Vagina (tissue), 2 donors: ENCODE measurements around the gene FNDC5. TPM values are rescaled to one million over a fixed set of nuclear protein-coding genes. Genes with fewer than 3 reads are reported as not detected.

Experiments
- DNase-seq, 2 donors: peaks; one replicate each; pipeline ENCODE4 v3.0.0-alpha.2; 2017; ENCODE audit errors: extremely low spot score in 2 of 2
- H3K27ac ChIP-seq: fragments of 200-600 bp; sonication (generic); one replicate; pipeline ENCODE4 v1.5.1; 2019
- H3K27me3 ChIP-seq: fragments of 200-600 bp; sonication (generic); one replicate; pipeline ENCODE4 v1.5.1; 2019
- H3K36me3 ChIP-seq, 2 donors: fragments of 200-600 bp; sonication (generic); one replicate each; pipeline ENCODE4 v1.5.1; 2017 to 2019
- H3K4me1 ChIP-seq: fragments of 200-600 bp; sonication (generic); one replicate; pipeline ENCODE4 v1.5.1; 2019
- H3K4me3 ChIP-seq, 2 donors: fragments of 200-600 bp; sonication (generic); 1 replicate in 1 of 2; 2 replicates in 1 of 2; pipeline ENCODE4 v1.5.1; 2016 to 2019
- H3K9me3 ChIP-seq: fragments of 200-600 bp; sonication (generic); one replicate; pipeline ENCODE4 v1.5.1; 2019
- POLR2A ChIP-seq, 2 donors: fragments of 450-650 bp; IDR thresholded peaks; one replicate each; pipeline ENCODE4 v1.6.1; 2017; ENCODE audit warnings: antibody characterized with exemption in 2 of 2, mild to moderate bottlenecking in 2 of 2, moderate library complexity in 2 of 2
- POLR2AphosphoS5 ChIP-seq, 2 donors: sonication (generic); formaldehyde crosslinking; IDR thresholded peaks; one replicate each; pipeline ENCODE4 v1.9.0; 2017; ENCODE audit warnings: antibody characterized with exemption in 2 of 2, mild to moderate bottlenecking in 2 of 2, low read depth in 1 of 2; ENCODE audit not compliant: insufficient read depth in 1 of 2
- intact Hi-C: fragments of 100-400 bp; cut with DNase I; formaldehyde crosslinking; loops from one replicate; pipeline ENCODE4 v1.15.1; 2023
- total RNA-seq: library from RNA; depleted of rRNA; stranded (reverse); fragments of >200 nt; gene quantifications from one replicate; pipeline ENCODE4 v1.2.3, GENCODE V29; 2016
- TF ChIP-seq, protein P1 (sequence below), 3 experiments: fragments of 450-650 bp in 2 of 3; fragments of 200-600 bp in 1 of 3; sonication (generic) in 1 of 3; IDR thresholded peaks; one replicate each; pipeline ENCODE4 v1.5.1; 2017 to 2019; ENCODE audit warnings: antibody characterized with exemption in 3 of 3, mild to moderate bottlenecking in 2 of 3, moderate library complexity in 2 of 3

FNDC5 gene
- total RNA-seq, 1 donor from 2014 or later = 4.7 TPM

DNA sequence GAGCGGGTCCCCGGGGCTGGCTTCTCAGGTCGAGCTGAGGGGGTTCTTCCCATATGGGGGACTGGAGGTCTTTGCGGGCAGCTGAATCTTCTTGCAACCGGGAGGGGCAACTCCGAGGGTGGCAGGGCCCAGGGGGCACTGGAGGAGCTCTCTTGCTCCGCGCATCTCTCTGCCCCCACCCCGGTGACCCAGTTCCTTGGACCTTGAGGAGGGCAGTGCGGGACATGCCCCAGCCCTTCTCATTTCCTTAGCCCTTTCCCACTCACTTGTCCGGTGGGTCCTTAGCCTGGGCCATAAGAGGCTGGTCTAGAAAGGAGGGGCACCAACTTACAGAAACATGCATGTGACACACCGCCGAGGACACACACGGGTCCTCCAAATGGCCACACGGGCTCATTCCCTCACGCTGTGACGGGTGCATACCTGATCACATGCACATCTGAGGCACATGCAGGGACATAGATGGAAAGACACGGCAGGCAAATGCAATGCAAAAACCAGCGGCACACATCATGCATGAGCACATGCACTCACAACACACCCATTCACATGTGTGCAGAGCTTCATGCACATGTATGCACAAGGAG lies 16.2 kb upstream of the FNDC5 start:
- Histone ChIP-seq H3K36me3 (no peaks in the 10 kb centered on the region), H3K4me1 (peaks cover 12% of the 10 kb centered on the region), H3K27me3 (peaks cover 8% of the 10 kb centered on the region), H3K27ac (no peak overlapping the region), H3K4me3 (no peak overlapping the region), H3K9me3 (no peaks in the 10 kb centered on the region)
- DNase-seq = no peak
- intact Hi-C loops = no loop called here
- TF ChIP-seq POLR2AphosphoS5 (IDR thresholded peaks at IDR 0.05; ENCODE audit: insufficient read depth in 1 of 2, low read depth in 1 of 2) (no peak), POLR2A (IDR thresholded peaks at IDR 0.05) (no peak)
- TF ChIP-seq, protein P1, sequence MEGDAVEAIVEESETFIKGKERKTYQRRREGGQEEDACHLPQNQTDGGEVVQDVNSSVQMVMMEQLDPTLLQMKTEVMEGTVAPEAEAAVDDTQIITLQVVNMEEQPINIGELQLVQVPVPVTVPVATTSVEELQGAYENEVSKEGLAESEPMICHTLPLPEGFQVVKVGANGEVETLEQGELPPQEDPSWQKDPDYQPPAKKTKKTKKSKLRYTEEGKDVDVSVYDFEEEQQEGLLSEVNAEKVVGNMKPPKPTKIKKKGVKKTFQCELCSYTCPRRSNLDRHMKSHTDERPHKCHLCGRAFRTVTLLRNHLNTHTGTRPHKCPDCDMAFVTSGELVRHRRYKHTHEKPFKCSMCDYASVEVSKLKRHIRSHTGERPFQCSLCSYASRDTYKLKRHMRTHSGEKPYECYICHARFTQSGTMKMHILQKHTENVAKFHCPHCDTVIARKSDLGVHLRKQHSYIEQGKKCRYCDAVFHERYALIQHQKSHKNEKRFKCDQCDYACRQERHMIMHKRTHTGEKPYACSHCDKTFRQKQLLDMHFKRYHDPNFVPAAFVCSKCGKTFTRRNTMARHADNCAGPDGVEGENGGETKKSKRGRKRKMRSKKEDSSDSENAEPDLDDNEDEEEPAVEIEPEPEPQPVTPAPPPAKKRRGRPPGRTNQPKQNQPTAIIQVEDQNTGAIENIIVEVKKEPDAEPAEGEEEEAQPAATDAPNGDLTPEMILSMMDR (IDR thresholded peaks at IDR 0.05) = no peak

DNA sequence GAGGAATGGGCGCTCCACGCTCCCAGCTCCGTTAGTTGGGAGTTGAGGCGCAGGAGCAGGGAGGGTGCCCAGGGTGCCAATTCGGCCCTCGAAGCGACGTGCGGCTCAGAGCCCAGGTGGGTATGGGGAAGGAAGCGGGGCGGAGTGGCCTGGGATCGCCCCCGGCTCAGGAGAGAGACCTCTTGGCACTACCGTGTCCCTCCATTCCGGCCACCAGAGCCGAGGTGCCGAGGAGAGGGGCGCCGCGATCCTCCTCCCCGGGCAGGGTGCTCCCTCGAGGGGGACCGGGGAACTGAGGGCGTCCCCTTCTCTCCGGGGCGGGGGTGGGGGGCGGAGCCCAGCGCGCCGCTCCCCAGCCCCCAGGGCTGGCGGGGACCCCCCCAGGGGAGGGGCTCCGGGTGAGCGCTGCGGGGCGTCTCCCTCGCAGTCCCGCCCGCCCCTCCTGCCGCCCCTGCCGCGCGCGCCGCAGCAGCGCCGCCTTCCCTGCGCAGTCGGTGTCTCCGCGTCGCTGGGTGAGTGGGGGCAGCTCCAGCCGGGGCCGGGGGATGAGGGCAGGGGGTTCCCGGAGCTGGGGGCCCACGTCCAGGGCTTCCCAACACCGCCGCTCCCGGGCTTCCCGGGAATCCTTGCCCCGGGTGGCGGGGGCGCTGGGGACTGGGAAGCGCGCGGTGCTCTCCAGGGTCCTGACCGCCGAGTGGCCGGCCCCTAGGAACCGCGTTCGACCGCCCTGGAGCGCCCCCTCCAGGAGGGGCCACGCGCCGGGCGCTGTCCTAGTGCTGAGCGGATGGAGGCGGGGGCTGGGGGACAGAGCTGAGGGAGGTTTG lies 15.5 kb upstream of the FNDC5 start, which contains the start of gene HPCA:
Gene HPCA (plus strand): TSS at position 488 of the 824 bp plus-strand sequence. CDS start 2,408 bp downstream, outside the sequence.
- TF ChIP-seq, protein P1 (IDR thresholded peaks at IDR 0.05) = no peak
- no peak for TF ChIP-seq POLR2A (IDR thresholded peaks at IDR 0.05)
- no peak for TF ChIP-seq POLR2AphosphoS5 (IDR thresholded peaks at IDR 0.05; ENCODE audit: insufficient read depth in 1 of 2, low read depth in 1 of 2)
- peaks cover 8% of the 10 kb centered on the region for H3K27me3 ChIP-seq
- H3K4me1 ChIP-seq = peaks cover 12% of the 10 kb centered on the region
- H3K4me3 ChIP-seq = no peak within 1 kb of the TSS
- no peaks in the 10 kb centered on the region for H3K9me3 ChIP-seq
- no peak for DNase-seq
- no peaks in the 10 kb centered on the region for H3K36me3 ChIP-seq
- no peak within 1 kb of the TSS for H3K27ac ChIP-seq
- intact Hi-C loops = no loop called here

DNA sequence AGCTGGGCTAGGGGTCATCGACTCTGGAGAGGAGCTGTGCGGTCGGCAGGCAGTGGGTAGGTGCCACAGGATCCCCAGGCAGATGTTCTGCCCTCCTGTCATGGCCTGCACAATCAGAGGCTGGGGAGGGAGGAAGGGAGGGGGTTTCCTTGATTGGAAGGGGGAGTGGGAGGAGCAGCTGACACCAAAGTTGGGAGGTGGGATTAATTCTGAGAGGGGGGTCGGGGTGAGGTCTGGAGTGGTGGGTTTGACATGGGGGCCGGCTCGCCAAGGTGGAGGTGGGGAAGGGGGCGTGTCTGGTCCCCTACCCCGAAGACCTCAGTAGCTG lies 14.9 kb upstream of the FNDC5 start:
- peaks cover 12% of the 10 kb centered on the region for H3K4me1 ChIP-seq
- H3K27ac ChIP-seq = no peak overlapping the region
- H3K36me3 ChIP-seq = no peaks in the 10 kb centered on the region
- TF ChIP-seq, protein P1 (IDR thresholded peaks at IDR 0.05) = no peak
- TF ChIP-seq POLR2A (IDR thresholded peaks at IDR 0.05) (no peak), POLR2AphosphoS5 (IDR thresholded peaks at IDR 0.05; ENCODE audit: insufficient read depth in 1 of 2, low read depth in 1 of 2) (no peak)
- H3K27me3 ChIP-seq = peaks cover 8% of the 10 kb centered on the region
- intact Hi-C loops = no loop called here
- H3K4me3 ChIP-seq = no peak overlapping the region
- no peaks in the 10 kb centered on the region for H3K9me3 ChIP-seq
- no peak for DNase-seq

DNA sequence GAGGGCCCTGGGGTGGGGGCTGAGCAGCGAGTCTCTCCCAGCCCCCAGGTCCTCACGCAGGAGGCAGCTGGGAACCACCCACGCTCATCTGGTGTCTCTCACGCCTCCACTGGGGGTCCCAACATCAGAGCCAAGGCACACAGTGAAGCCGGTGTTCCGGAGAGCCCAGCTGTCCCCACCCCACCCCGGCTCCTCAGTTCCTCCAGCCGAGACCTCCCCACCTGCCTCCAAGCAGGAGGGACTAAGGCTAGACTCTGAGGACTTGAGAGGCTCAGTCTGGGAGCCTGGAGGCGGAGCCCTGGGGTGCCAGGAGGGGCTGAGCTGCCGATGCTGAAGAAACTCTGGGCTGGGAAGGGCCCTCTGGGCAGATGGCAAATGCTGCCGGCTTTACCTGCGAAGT lies 14.0 kb upstream of the FNDC5 start:
- TF ChIP-seq, protein P1 (IDR thresholded peaks at IDR 0.05) = no peak
- no peak for TF ChIP-seq POLR2AphosphoS5 (IDR thresholded peaks at IDR 0.05; ENCODE audit: insufficient read depth in 1 of 2, low read depth in 1 of 2)
- no peak for TF ChIP-seq POLR2A (IDR thresholded peaks at IDR 0.05)
- no peaks in the 10 kb centered on the region for H3K36me3 ChIP-seq
- H3K4me3 ChIP-seq = no peak overlapping the region
- intact Hi-C loops = no loop called here
- H3K9me3 ChIP-seq = no peaks in the 10 kb centered on the region
- peaks cover 8% of the 10 kb centered on the region for H3K27me3 ChIP-seq
- H3K27ac ChIP-seq = no peak overlapping the region
- peaks cover 12% of the 10 kb centered on the region for H3K4me1 ChIP-seq
- DNase-seq = no peak

DNA sequence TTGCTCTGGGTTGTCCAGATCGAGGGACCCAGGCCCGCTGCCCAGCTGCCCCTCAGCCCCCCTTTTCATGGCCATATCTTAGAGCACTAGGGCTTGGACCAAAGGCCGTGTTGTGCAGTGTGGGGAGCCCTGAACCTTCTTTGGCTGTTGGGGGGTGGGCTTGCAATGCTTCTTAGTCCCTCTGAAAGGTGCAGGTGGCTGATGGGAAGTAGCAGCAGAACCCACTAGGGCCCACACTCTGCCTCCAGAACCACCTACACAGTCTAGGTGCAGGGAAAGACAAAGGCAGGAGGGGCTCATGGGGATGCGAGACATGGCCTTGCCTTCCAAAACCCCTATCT lies 13.3 kb upstream of the FNDC5 start:
- H3K36me3 ChIP-seq = no peaks in the 10 kb centered on the region
- H3K27ac ChIP-seq = no peak overlapping the region
- no peak for DNase-seq
- peaks cover 8% of the 10 kb centered on the region for H3K27me3 ChIP-seq
- no peak overlapping the region for H3K4me3 ChIP-seq
- TF ChIP-seq, protein P1 (IDR thresholded peaks at IDR 0.05) = no peak
- no peak for TF ChIP-seq POLR2AphosphoS5 (IDR thresholded peaks at IDR 0.05; ENCODE audit: insufficient read depth in 1 of 2, low read depth in 1 of 2)
- no peak for TF ChIP-seq POLR2A (IDR thresholded peaks at IDR 0.05)
- no peaks in the 10 kb centered on the region for H3K9me3 ChIP-seq
- intact Hi-C loops = no loop called here
- peaks cover 12% of the 10 kb centered on the region for H3K4me1 ChIP-seq
